ENCODE data around the gene ALDH5A1.

- no peak for TF ChIP-seq FOXM1 (IDR thresholded peaks at IDR 0.05; ENCODE audit: borderline replicate concordance)
- TF ChIP-seq TARDBP (IDR thresholded peaks at IDR 0.05) = no peak
- TF ChIP-seq BHLHE40 (IDR thresholded peaks at IDR 0.05; ENCODE audit: borderline replicate concordance) = no peak
- no peak for TF ChIP-seq LEF1 (IDR thresholded peaks at IDR 0.05; ENCODE audit: borderline replicate concordance)
- no peak for TF ChIP-seq FOXK2 (IDR thresholded peaks at IDR 0.05)
- no peak for TF ChIP-seq ZNF384 (IDR thresholded peaks at IDR 0.05)
- TF ChIP-seq SP1 (IDR thresholded peaks at IDR 0.05) = no peak
- TF ChIP-seq SUZ12 (IDR thresholded peaks at IDR 0.05) = no peak
Measured at GRCh38 chr6:24566020-24566767, 71.4 kb downstream of the ALDH5A1 start.
